Measurements from ENCODE around the gene JPT1. TPM values are rescaled to one million over a fixed set of nuclear protein-coding genes. Genes with fewer than 3 reads are reported as not detected.
A peak's percentile ranks its signal among the peaks of the same experiment; 100 is the strongest.

JPT1 gene
- total and polyA plus RNA-seq, 7 donors = 50.1 to 232 (median 92.6) TPM

GRCh38 chr17:75109407-75110233, 44.7 kb downstream of the JPT1 start, which contains the start of gene ARMC7:
ARMC7 (plus strand) TSS chr17:75109969; CDS start chr17:75110289, 320 bp downstream.
- H3K27me3 ChIP-seq (ENCODE audit: insufficient read depth in 3 of 3, low read length in 2 of 3) = no peaks in the 10 kb centered on the region
- peaks cover 7% of the 10 kb centered on the region for H3K4me1 ChIP-seq
- H3K36me3 ChIP-seq (ENCODE audit: insufficient read depth in 1 of 2, low read depth in 1 of 2) = peaks cover 0 to 4% of the 10 kb centered on the region in 2 donors
- peak within 1 kb of the TSS; percentile 74 for H3K27ac ChIP-seq
- H3K9me3 ChIP-seq = no peaks in the 10 kb centered on the region
- intact Hi-C loops (cut with DNase I) = loop anchor here (5.0 to 10.0 kb wide), 3 partner anchors 68 to 145 kb away; no protein-coding TSS in a partner anchor
- peak; percentile 88 to 96 for DNase-seq
- peak within 1 kb of the TSS; percentile 88 for H3K4me3 ChIP-seq
- 1% methylated on average over 40 to 68 of the region's 68 CpGs for WGBS, 3 donors
- peak; percentile 86 to 90 (median 88) for ATAC-seq
- no peak for TF ChIP-seq CTCF (IDR thresholded peaks at IDR 0.05)

GRCh38 chr17:75109046-75109406, 45.3 kb downstream of the JPT1 start:
- ATAC-seq = peak in 1 of 4 donors; percentile 1

GRCh38 chr17:75108193-75108592, 46.1 kb downstream of the JPT1 start:
- DNase-seq (no peak), ATAC-seq (no peak)
- WGBS, 3 donors = 68 to 82% (median 75%) methylated on average over 2 of the region's 2 CpGs
- intact Hi-C loops (cut with DNase I) = loop anchor here in 1 of 2 donors (10.0 kb wide), 1 partner anchor 143 kb away; no protein-coding TSS in a partner anchor
- no peak for TF ChIP-seq CTCF (IDR thresholded peaks at IDR 0.05)
- Histone ChIP-seq H3K9me3 (no peaks in the 10 kb centered on the region), H3K27ac (no peak overlapping the region), H3K27me3 (ENCODE audit: insufficient read depth in 3 of 3, low read length in 2 of 3) (no peaks in the 10 kb centered on the region), H3K36me3 (ENCODE audit: insufficient read depth in 1 of 2, low read depth in 1 of 2) (peaks cover 0 to 12% of the 10 kb centered on the region in 2 donors), H3K4me1 (peaks cover 3% of the 10 kb centered on the region), H3K4me3 (no peak overlapping the region)

More at GRCh38 chr17:75109046-75109406, 45.3 kb downstream of the JPT1 start:
- Histone ChIP-seq H3K27me3 (ENCODE audit: insufficient read depth in 3 of 3, low read length in 2 of 3) (no peaks in the 10 kb centered on the region), H3K4me1 (peaks cover 7% of the 10 kb centered on the region), H3K36me3 (ENCODE audit: insufficient read depth in 1 of 2, low read depth in 1 of 2) (peaks cover 0 to 9% of the 10 kb centered on the region in 2 donors), H3K4me3 (peak overlapping the region; percentile 88), H3K9me3 (no peaks in the 10 kb centered on the region), H3K27ac (no peak overlapping the region)
- 14 to 20% (median 17%) methylated on average over 21 to 22 of the region's 22 CpGs for WGBS, 3 donors
- intact Hi-C loops (cut with DNase I) = loop anchor here in 1 of 2 donors (10.0 kb wide), 1 partner anchor 144 kb away; no protein-coding TSS in a partner anchor
- DNase-seq = no peak
- no peak for TF ChIP-seq CTCF (IDR thresholded peaks at IDR 0.05)

- Histone ChIP-seq H3K36me3 (ENCODE audit: insufficient read depth in 1 of 2, low read depth in 1 of 2) (peaks cover 0 to 14% of the 10 kb centered on the region in 2 donors), H3K4me3 (no peak overlapping the region), H3K27me3 (ENCODE audit: insufficient read depth in 3 of 3, low read length in 2 of 3) (no peaks in the 10 kb centered on the region), H3K27ac (no peak overlapping the region), H3K9me3 (no peaks in the 10 kb centered on the region), H3K4me1 (peaks cover 2% of the 10 kb centered on the region)
- TF ChIP-seq CTCF (IDR thresholded peaks at IDR 0.05) = peak; percentile 70
- 60 to 65% (median 63%) methylated on average over 19 to 20 of the region's 20 CpGs for WGBS, 3 donors
- DNase-seq (peak; percentile 46 to 59), ATAC-seq (peak; percentile 43 to 59 (median 46))
- intact Hi-C loops (cut with DNase I) = loop anchor here in 1 of 2 donors (10.0 kb wide), 1 partner anchor 141 kb away; no protein-coding TSS in a partner anchor
These were observed 48.9 kb downstream of the JPT1 start for GRCh38 chr17:75105126-75106080.

Data from psoas muscle (tissue), 8 donors.